SK-N-SH (cell line): ENCODE data around the gene HLA-B. TPM values are rescaled to one million over a fixed set of nuclear protein-coding genes. Genes with fewer than 3 reads are reported as not detected.

Source experiments
- CTCF ChIA-PET: fragments of 300-600, 350-600 bp; formaldehyde crosslinking; extraction: SDS; loops from one replicate; lab custom pipeline; 2021; lab: Yijun Ruan, JAX
- POLR2A ChIA-PET: fragments of 350-600 bp; sonication (Branson Sonifier 250); formaldehyde crosslinking; extraction: SDS; loops from one replicate; lab custom pipeline; 2020; ENCODE audit warnings: antibody characterized with exemption, inconsistent platforms; lab: Yijun Ruan, JAX
- DNase-seq: peaks from one replicate; pipeline ENCODE4 v3.0.0; 2012
- H2AFZ ChIP-seq: fragments of 200-600 bp; sonication (generic); 2 replicates; pipeline ENCODE4 v1.8.1; 2016; ENCODE audit warnings: antibody characterized with exemption, mild to moderate bottlenecking, low read depth
- H3F3A ChIP-seq: fragments of 200-600 bp; sonication (generic); replicated peaks from 2 replicates; pipeline ENCODE3; 2016; ENCODE audit warnings: antibody characterized with exemption, mild to moderate bottlenecking; ENCODE audit not compliant: insufficient read depth
- H3K27ac ChIP-seq, 2 experiments: fragments of 200-500 bp in 1 of 2; fragments of 200-600 bp in 1 of 2; sonication (Bioruptor generic) in 1 of 2; sonication (generic), shearing (Covaris generic) in 1 of 2; 2 replicates each; pipeline versions ENCODE4 v1.5.1 to v1.6.1; 2014 to 2016; ENCODE audit warnings: low read depth in 2 of 2, inconsistent platforms in 1 of 2, low read length in 1 of 2, mild to moderate bottlenecking in 1 of 2, mixed read lengths in 1 of 2
- H3K27me3 ChIP-seq: fragments of 200-600 bp; sonication (generic), shearing (Covaris generic); 2 replicates; pipeline ENCODE4 v1.6.1; 2016; ENCODE audit warnings: mixed run types; ENCODE audit not compliant: insufficient read depth
- H3K36me3 ChIP-seq, 2 experiments: fragments of 200-500 bp in 1 of 2; fragments of 200-600 bp in 1 of 2; sonication (Bioruptor generic) in 1 of 2; sonication (generic) in 1 of 2; replicated peaks in 1 of 2; 2 replicates each; pipeline versions ENCODE3 to v1.5.1; 2014 to 2016; ENCODE audit warnings: low read length in 1 of 2, mild to moderate bottlenecking in 1 of 2; ENCODE audit not compliant: insufficient read depth in 2 of 2, control insufficient read depth in 1 of 2
- H3K4me1 ChIP-seq, 2 experiments: fragments of 200-500 bp in 1 of 2; fragments of 200-600 bp in 1 of 2; sonication (Bioruptor generic) in 1 of 2; sonication (generic), shearing (Covaris generic) in 1 of 2; 2 replicates each; pipeline versions ENCODE4 v1.5.1 to v1.6.1; 2014 to 2016; ENCODE audit warnings: low read depth in 1 of 2, low read length in 1 of 2, mixed run types in 1 of 2; ENCODE audit not compliant: insufficient read depth in 2 of 2, control insufficient read depth in 1 of 2
- H3K4me2 ChIP-seq: fragments of 200-600 bp; sonication (generic), shearing (Covaris generic); 2 replicates; pipeline ENCODE4 v1.6.1; 2017; ENCODE audit warnings: mixed run types
- H3K4me3 ChIP-seq, 2 experiments: fragments of 200-500 bp in 1 of 2; fragments of 200-600 bp in 1 of 2; sonication (Bioruptor generic) in 1 of 2; sonication (generic), shearing (Covaris generic) in 1 of 2; 2 replicates each; pipeline versions ENCODE4 v1.5.1 to v1.8.1; 2014 to 2016; ENCODE audit warnings: low read depth in 2 of 2, inconsistent platforms in 1 of 2, low read length in 1 of 2, mild to moderate bottlenecking in 1 of 2, mixed read lengths in 1 of 2, moderate library complexity in 1 of 2
- H3K79me2 ChIP-seq: fragments of 200-600 bp; sonication (generic); 2 replicates; pipeline ENCODE4 v1.8.1; 2017; ENCODE audit warnings: mild to moderate bottlenecking; ENCODE audit not compliant: insufficient read depth
- H3K9ac ChIP-seq: fragments of 200-600 bp; sonication (generic); 2 replicates; pipeline ENCODE4 v1.6.1; 2017; ENCODE audit warnings: mixed run types
- H3K9me2 ChIP-seq: fragments of 200-600 bp; sonication (generic); 2 replicates; pipeline ENCODE4 v1.6.1; 2017; ENCODE audit warnings: mixed run types
- H3K9me3 ChIP-seq: fragments of 200-600 bp; sonication (generic); 2 replicates; pipeline ENCODE4 v1.6.1; 2017; ENCODE audit warnings: mixed run types, mild to moderate bottlenecking, moderate library complexity
- H4K20me1 ChIP-seq: fragments of 200-600 bp; sonication (generic); 2 replicates; pipeline ENCODE4 v1.6.1; 2017; ENCODE audit warnings: mild to moderate bottlenecking, mixed run types; ENCODE audit not compliant: insufficient read depth
- CHD2 ChIP-seq: fragments of 150-350 bp; IDR thresholded peaks from 2 replicates; pipeline ENCODE4 v1.6.1; 2018; ENCODE audit warnings: low read length; ENCODE audit not compliant: partially characterized antibody
- EP300 ChIP-seq, 2 experiments: IDR thresholded peaks; 2 replicates each; pipeline versions ENCODE4 v1.4.0 to v1.6.1; 2012; ENCODE audit warnings: borderline replicate concordance in 1 of 2, low read depth in 1 of 2, low read length in 1 of 2
- EZH2phosphoT487 ChIP-seq: fragments of 200-600 bp; sonication (generic); IDR thresholded peaks from 2 replicates; pipeline ENCODE4 v1.6.1; 2017; ENCODE audit warnings: low read depth, mixed run types, mild to moderate bottlenecking, antibody characterized with exemption, moderate library complexity, borderline replicate concordance
- FOXM1 ChIP-seq: IDR thresholded peaks from 2 replicates; pipeline ENCODE4 v1.4.0; 2012; ENCODE audit warnings: low read depth, mild to moderate bottlenecking
- GATA2 ChIP-seq: sonication (generic); formaldehyde crosslinking; IDR thresholded peaks from 2 replicates; pipeline ENCODE4 v1.5.0; 2020; ENCODE audit warnings: mild to moderate bottlenecking, missing genetic modification reagents
- MXI1 ChIP-seq: IDR thresholded peaks from 2 replicates; pipeline ENCODE4 v1.6.1; 2012; ENCODE audit warnings: mild to moderate bottlenecking, low read depth, low read length, improper control_type of control experiment
- NFIC ChIP-seq: IDR thresholded peaks from 2 replicates; pipeline ENCODE4 v1.4.0; 2012; ENCODE audit warnings: borderline replicate concordance
- NRF1 ChIP-seq: IDR thresholded peaks from 2 replicates; pipeline ENCODE4 v1.6.1; 2012; ENCODE audit warnings: low read depth, mild to moderate bottlenecking, low read length
- POLR2AphosphoS5 ChIP-seq: IDR thresholded peaks from 2 replicates; pipeline ENCODE4 v1.6.1; 2012; ENCODE audit warnings: low read depth, low read length
- RCOR1 ChIP-seq: fragments of 150-350 bp; IDR thresholded peaks from 2 replicates; pipeline ENCODE4 v1.6.1; 2017; ENCODE audit warnings: antibody characterized with exemption, low read length
- RXRA ChIP-seq: IDR thresholded peaks from 2 replicates; pipeline ENCODE4 v1.4.0; 2012; ENCODE audit warnings: low read depth, mild to moderate bottlenecking, borderline replicate concordance
- TAF1 ChIP-seq: IDR thresholded peaks from 2 replicates; pipeline ENCODE4 v1.6.1; 2012; ENCODE audit warnings: low read depth, mild to moderate bottlenecking, low read length, moderate library complexity, borderline replicate concordance
- TCF12 ChIP-seq: IDR thresholded peaks from 2 replicates; pipeline ENCODE4 v1.4.0; 2012
- TEAD4 ChIP-seq: IDR thresholded peaks from 2 replicates; pipeline ENCODE4 v1.4.0; 2012; ENCODE audit warnings: mild to moderate bottlenecking, borderline replicate concordance; ENCODE audit not compliant: insufficient read depth
- USF1 ChIP-seq: IDR thresholded peaks from 2 replicates; pipeline ENCODE4 v1.4.0; 2012; ENCODE audit warnings: low read depth, borderline replicate concordance
- WGBS: methylation state at CpG from one replicate; pipeline ENCODE4 v1.1.6; 2017; ENCODE audit warnings: low lambda C conversion rate; 5-methylcytosine and 5-hydroxymethylcytosine counted together
- polyA plus RNA-seq, 3 experiments: library from polyadenylated mRNA; depleted of rRNA; stranded (reverse); fragments of >200 nt; gene quantifications; 2 replicates each; pipeline ENCODE4 v1.2.3, GENCODE V29; 2012
- TF ChIP-seq, protein P1 (sequence below): fragments of 150-350 bp; IDR thresholded peaks from 2 replicates; pipeline ENCODE4 v1.6.1; 2017; ENCODE audit warnings: antibody characterized with exemption, low read length, low read depth, borderline replicate concordance
- TF ChIP-seq, protein P2 (sequence below): IDR thresholded peaks from 2 replicates; pipeline ENCODE4; 2012
- TF ChIP-seq, protein P3 (sequence below): IDR thresholded peaks from 2 replicates; pipeline ENCODE4 v1.4.0; 2012; ENCODE audit warnings: low read depth, borderline replicate concordance

The HLA-B gene
- polyA plus RNA-seq, 1 of the 3 experiments (the other 2 are of a cell fraction): 18.7 TPM

- TF ChIP-seq TEAD4 (no peak), USF1 (no peak), RXRA (no peak), EP300 (IDR thresholded peaks at IDR 0.05; ENCODE audit: borderline replicate concordance in 1 of 2, low read depth in 1 of 2, low read length in 1 of 2) (no peak), TCF12 (no peak), NRF1 (no peak)
- TF ChIP-seq, protein P1, sequence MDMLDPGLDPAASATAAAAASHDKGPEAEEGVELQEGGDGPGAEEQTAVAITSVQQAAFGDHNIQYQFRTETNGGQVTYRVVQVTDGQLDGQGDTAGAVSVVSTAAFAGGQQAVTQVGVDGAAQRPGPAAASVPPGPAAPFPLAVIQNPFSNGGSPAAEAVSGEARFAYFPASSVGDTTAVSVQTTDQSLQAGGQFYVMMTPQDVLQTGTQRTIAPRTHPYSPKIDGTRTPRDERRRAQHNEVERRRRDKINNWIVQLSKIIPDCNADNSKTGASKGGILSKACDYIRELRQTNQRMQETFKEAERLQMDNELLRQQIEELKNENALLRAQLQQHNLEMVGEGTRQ: no peak
- TF ChIP-seq, protein P2, sequence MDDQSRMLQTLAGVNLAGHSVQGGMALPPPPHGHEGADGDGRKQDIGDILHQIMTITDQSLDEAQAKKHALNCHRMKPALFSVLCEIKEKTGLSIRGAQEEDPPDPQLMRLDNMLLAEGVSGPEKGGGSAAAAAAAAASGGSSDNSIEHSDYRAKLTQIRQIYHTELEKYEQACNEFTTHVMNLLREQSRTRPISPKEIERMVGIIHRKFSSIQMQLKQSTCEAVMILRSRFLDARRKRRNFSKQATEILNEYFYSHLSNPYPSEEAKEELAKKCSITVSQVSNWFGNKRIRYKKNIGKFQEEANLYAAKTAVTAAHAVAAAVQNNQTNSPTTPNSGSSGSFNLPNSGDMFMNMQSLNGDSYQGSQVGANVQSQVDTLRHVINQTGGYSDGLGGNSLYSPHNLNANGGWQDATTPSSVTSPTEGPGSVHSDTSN: no peak
- TF ChIP-seq, all 33 proteins: peak for 0
Measured at GRCh38 chr6:31378062-31378720, 21.2 kb upstream of the HLA-B start (continued).

DNA sequence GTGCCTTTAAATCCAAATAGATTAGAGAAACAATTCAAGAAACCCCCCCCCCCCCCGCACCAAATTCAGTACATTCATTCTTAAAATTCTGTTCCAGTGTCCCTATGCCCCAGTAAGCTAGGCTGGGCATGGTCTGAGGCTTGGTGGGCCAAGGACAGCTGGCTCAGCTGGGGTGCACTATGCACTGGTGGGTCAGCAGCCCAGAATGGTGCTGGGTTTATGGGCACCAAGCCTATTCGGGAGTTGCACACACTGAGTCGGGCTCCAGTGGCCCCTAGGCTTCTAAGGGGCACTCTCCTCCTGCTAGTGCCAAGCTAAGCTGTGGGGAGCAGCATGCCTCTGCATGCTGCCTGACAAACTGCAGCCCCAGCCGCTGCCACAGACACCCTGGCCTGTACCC, 20.1 kb upstream of the HLA-B start:
- Histone ChIP-seq H3F3A (no peaks in the 10 kb centered on the region), H2AFZ (no peak overlapping the region), H3K4me3 (no peak overlapping the region), H3K79me2 (no peaks in the 10 kb centered on the region), H3K9me3 (0 out of 2 replicates have a peak, but pooled peaks cover 10% of the 10 kb centered on the region), H3K4me2 (no peak overlapping the region), H3K4me1 (no peaks in the 10 kb centered on the region), H3K9me2 (no peaks in the 10 kb centered on the region), H3K9ac (no peak overlapping the region), H4K20me1 (no peaks in the 10 kb centered on the region), H3K27ac (no peak overlapping the region), H3K36me3 (no peaks in the 10 kb centered on the region), H3K27me3 (peaks cover 51% of the 10 kb centered on the region)
- CTCF ChIA-PET: interaction anchor here (1.1 to 3.8 kb wide), 3 partner anchors 10 to 65 kb away, joined by 3 to 34 read pairs (median 6); no protein-coding TSS in a partner anchor
- WGBS: no CpG with 5 or more reads among the region's 4 CpGs
- no peak for DNase-seq
- POLR2A ChIA-PET: no interaction called here
- no peak for TF ChIP-seq GATA2
- TF ChIP-seq, protein P2: no peak
- no peak for TF ChIP-seq RXRA
- no peak for TF ChIP-seq FOXM1
- no peak for TF ChIP-seq TAF1
- TF ChIP-seq NFIC: no peak
- TF ChIP-seq RCOR1: no peak
- TF ChIP-seq, protein P1: no peak
- TF ChIP-seq, protein P3, sequence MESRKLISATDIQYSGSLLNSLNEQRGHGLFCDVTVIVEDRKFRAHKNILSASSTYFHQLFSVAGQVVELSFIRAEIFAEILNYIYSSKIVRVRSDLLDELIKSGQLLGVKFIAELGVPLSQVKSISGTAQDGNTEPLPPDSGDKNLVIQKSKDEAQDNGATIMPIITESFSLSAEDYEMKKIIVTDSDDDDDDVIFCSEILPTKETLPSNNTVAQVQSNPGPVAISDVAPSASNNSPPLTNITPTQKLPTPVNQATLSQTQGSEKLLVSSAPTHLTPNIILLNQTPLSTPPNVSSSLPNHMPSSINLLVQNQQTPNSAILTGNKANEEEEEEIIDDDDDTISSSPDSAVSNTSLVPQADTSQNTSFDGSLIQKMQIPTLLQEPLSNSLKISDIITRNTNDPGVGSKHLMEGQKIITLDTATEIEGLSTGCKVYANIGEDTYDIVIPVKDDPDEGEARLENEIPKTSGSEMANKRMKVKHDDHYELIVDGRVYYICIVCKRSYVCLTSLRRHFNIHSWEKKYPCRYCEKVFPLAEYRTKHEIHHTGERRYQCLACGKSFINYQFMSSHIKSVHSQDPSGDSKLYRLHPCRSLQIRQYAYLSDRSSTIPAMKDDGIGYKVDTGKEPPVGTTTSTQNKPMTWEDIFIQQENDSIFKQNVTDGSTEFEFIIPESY: no peak
- no peak for TF ChIP-seq TEAD4
- no peak for TF ChIP-seq POLR2AphosphoS5
- no peak for TF ChIP-seq USF1
- TF ChIP-seq NRF1: no peak
- TF ChIP-seq EZH2phosphoT487: no peak
- no peak for TF ChIP-seq EP300 (IDR thresholded peaks at IDR 0.05; ENCODE audit: borderline replicate concordance in 1 of 2, low read depth in 1 of 2, low read length in 1 of 2)
- no peak for TF ChIP-seq CHD2
- TF ChIP-seq MXI1: no peak
